CD4-positive, alpha-beta memory T cell (primary cell): ENCODE data around the gene CLSTN1. TPM values are rescaled to one million over a fixed set of nuclear protein-coding genes. Genes with fewer than 3 reads are reported as not detected.
A peak's percentile ranks its signal among the peaks of the same experiment; 100 is the strongest.
"Not testable (repeated sequence)": the region's sequence is repeated elsewhere in the genome, so short reads cannot be mapped to it uniquely, and the experiment has no call there.

Experiments used
- CTCF ChIA-PET: fragments of 350-600 bp; sonication (Branson Sonifier 250); formaldehyde crosslinking; loops from one replicate; lab custom pipeline; 2021; ENCODE audit warnings: inconsistent platforms; ENCODE audit not compliant: partially characterized antibody; lab: Charles Lee
- POLR2A ChIA-PET: fragments of 350-600 bp; sonication (Branson Sonifier 250); formaldehyde crosslinking; loops from one replicate; lab custom pipeline; 2021; ENCODE audit not compliant: partially characterized antibody; lab: Charles Lee
- DNase-seq, 5 donors: peaks; one replicate each; pipeline versions ENCODE4 v3.0.0 to v3.0.0-alpha.2; 2020 to 2022; ENCODE audit warnings: mixed read lengths in 1 of 5
- H3K27ac ChIP-seq: one replicate; pipeline ENCODE4 v1.7.0; 2013; ENCODE audit warnings: low read depth, low read length
- H3K27me3 ChIP-seq: 2 replicates; pipeline ENCODE4 v1.7.0; 2013; ENCODE audit warnings: mild to moderate bottlenecking, low read length, moderate library complexity; ENCODE audit not compliant: insufficient read depth
- H3K36me3 ChIP-seq: 2 replicates; pipeline ENCODE4 v1.7.0; 2013; ENCODE audit warnings: mild to moderate bottlenecking, low read length, moderate library complexity; ENCODE audit not compliant: insufficient read depth
- H3K4me1 ChIP-seq: 2 replicates; pipeline ENCODE4 v1.7.0; 2013; ENCODE audit warnings: mild to moderate bottlenecking, low read length, moderate library complexity; ENCODE audit not compliant: insufficient read depth
- H3K4me3 ChIP-seq, 2 donors: one replicate each; pipeline ENCODE4 v1.7.0; 2013; ENCODE audit warnings: low read length in 2 of 2, mild to moderate bottlenecking in 1 of 2
- H3K9me3 ChIP-seq, 2 donors: one replicate each; pipeline ENCODE4 v1.7.0; 2013; ENCODE audit warnings: low read length in 2 of 2, control low read depth in 1 of 2; ENCODE audit not compliant: control insufficient read depth in 1 of 2
- H3K27ac Mint-ChIP-seq, 7 donors: one replicate each; pipeline ENCODE4 v1.8.0; 2020 to 2021; ENCODE audit warnings: mixed read lengths in 7 of 7, mild to moderate bottlenecking in 6 of 7, inconsistent platforms in 3 of 7, moderate library complexity in 3 of 7
- H3K27me3 Mint-ChIP-seq, 2 donors: one replicate each; pipeline ENCODE4 v1.8.0; 2020 to 2021; ENCODE audit warnings: mixed read lengths in 2 of 2
- H3K36me3 Mint-ChIP-seq, 2 donors: one replicate each; pipeline ENCODE4 v1.8.0; 2020 to 2021; ENCODE audit warnings: mixed read lengths in 2 of 2, inconsistent platforms in 1 of 2, mild to moderate bottlenecking in 1 of 2
- H3K4me1 Mint-ChIP-seq, 4 donors: one replicate each; pipeline ENCODE4 v1.8.0; 2020 to 2021; ENCODE audit warnings: mixed read lengths in 4 of 4, mild to moderate bottlenecking in 1 of 4
- H3K4me3 Mint-ChIP-seq, 8 donors: one replicate each; pipeline ENCODE4 v1.8.0; 2020 to 2021; ENCODE audit warnings: mixed read lengths in 8 of 8, mild to moderate bottlenecking in 7 of 8, moderate library complexity in 6 of 8, inconsistent platforms in 3 of 8
- H3K9me3 Mint-ChIP-seq, 8 donors: one replicate each; pipeline ENCODE4 v1.8.0; 2020 to 2021; ENCODE audit warnings: mixed read lengths in 8 of 8, mild to moderate bottlenecking in 5 of 8, inconsistent platforms in 3 of 8, moderate library complexity in 1 of 8
- intact Hi-C: fragments of 100-400 bp; cut with micrococcal nuclease; formaldehyde crosslinking; loops from one replicate; pipeline ENCODE4 v1.15.1; 2023
- polyA plus RNA-seq, 2 donors: library from polyadenylated mRNA; unstranded; fragments of 300-500 nt; fragmentation: Illumina TruSeq; gene quantifications; one replicate each; pipeline ENCODE4 v1.2.3, GENCODE V29; 2021
- total RNA-seq, 2 experiments: library from RNA; stranded (reverse); gene quantifications; one replicate each; pipeline ENCODE4 v1.2.3, GENCODE V29; 2021

Gene CLSTN1
- total and polyA plus RNA-seq, 4 experiments from 2014 or later, result 6.9 to 109 (median 78.7) TPM

DNA sequence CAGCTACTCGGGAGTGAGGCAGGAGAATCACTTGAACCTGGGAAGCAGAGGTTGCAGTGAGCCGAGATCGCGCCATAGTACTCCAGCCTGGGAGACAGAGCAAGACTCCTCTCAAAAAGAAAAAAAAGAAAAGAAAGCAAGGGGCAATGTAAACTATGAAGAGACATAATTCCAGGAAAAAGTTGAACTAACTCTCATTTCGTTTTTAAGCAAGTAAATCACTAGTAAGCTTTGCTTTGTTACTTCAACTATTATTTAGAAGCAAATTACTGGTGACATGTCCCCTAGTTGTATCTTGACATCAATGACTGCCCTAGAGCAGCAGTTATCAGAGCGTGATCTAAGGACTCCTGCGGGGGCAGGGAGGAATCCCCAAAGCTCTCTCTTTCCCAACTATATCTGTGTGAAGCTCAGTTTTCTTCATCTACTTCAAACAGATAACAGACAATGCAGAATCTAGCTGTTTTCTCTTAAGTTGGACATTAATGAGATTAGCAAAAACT lies 18.7 kb downstream of the CLSTN1 start:
- ChIA-PET CTCF (no interaction called here), POLR2A (interaction anchor here (1.1 kb wide), 1 partner anchor 11 kb away, joined by 4 read pairs; no protein-coding TSS in a partner anchor)
- intact Hi-C loops, result no loop called here
- Histone ChIP-seq H3K4me3 (no peak overlapping the region), H3K9me3 (no peaks in the 10 kb centered on the region), H3K4me1 (peaks cover 57% of the 10 kb centered on the region), H3K27ac (no peak overlapping the region), H3K27me3 (no peaks in the 10 kb centered on the region), H3K36me3 (no peaks in the 10 kb centered on the region)
- Mint-ChIP-seq H3K4me3 (no peak overlapping the region), H3K27me3 (no peaks in the 10 kb centered on the region), H3K27ac (peak overlapping the region in 6 of 7 donors; percentile 35 to 76 (median 49)), H3K36me3 (peaks cover 0 to 8% of the 10 kb centered on the region in 2 donors), H3K9me3 (no peaks in the 10 kb centered on the region), H3K4me1 (peaks cover 39 to 67% (median 54%) of the 10 kb centered on the region in 4 donors)
- DNase-seq, result no peak

DNA sequence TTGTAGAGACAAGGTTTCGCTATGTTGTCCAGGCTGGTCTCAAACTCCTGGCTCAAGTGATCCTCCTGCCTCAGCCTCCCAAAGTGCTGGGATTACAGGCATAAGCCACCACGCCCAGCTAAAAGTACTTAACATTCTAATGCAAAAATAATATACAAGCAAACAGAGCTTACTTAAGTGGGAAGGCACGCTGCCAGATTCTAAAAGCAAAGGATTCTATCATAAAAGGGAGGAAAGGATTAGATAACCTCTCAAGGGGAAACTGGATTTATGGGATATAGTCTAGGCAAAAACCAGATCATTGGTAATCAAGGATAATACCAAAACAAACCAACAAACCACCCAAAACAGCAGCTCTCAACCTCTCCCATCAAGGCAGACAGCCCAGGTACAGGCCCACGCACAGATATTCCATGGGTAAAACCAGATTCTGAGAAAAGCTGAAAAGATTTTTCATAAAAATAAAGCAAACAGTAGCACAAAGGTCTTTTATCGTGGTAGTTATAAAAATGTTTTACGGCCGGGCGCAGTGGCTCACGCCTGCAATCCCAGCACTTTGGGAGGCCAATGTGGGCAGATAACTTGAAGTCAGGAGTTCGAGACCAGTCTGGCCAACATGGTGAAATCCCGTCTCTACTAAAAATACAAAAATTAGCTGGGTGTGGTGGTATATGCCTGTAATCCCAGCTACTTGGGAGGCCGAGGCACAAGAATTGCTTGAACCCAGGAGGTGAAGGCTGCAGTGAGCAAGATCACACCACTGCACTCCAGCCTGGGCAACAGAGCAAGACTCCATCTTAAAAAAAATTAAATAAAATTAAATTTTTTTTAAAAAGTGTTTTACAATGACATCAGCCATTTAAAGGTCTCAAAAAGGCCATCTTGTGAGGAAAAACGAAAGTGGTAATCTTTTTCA lies 20.5 kb downstream of the CLSTN1 start:
- ChIA-PET POLR2A (interaction anchor here (0.8 to 1.2 kb wide), 3 partner anchors 19 to 23 kb away, joined by 3 to 4 read pairs (median 3); partner anchors contain the start of gene CLSTN1), CTCF (interaction anchor here (0.7 to 2.1 kb wide), 5 partner anchors 10 to 59 kb away, joined by 3 to 9 read pairs (median 3); no protein-coding TSS in a partner anchor)
- intact Hi-C loops, H3K4me3 ChIP-seq, H3K9me3 ChIP-seq, H3K36me3 Mint-ChIP-seq, H3K27ac ChIP-seq, H3K36me3 ChIP-seq, DNase-seq, H3K27me3 ChIP-seq, H3K9me3 Mint-ChIP-seq, H3K27me3 Mint-ChIP-seq: not testable (repeated sequence)
- peak overlapping the region in 1 of 8 donors; percentile 17 for H3K4me3 Mint-ChIP-seq
- H3K4me1 Mint-ChIP-seq, result peaks cover 36 to 68% (median 54%) of the 10 kb centered on the region in 4 donors
- H3K27ac Mint-ChIP-seq, result peak overlapping the region in 5 of 7 donors; percentile 21 to 70 (median 43)
- peaks cover 64% of the 10 kb centered on the region for H3K4me1 ChIP-seq

DNA sequence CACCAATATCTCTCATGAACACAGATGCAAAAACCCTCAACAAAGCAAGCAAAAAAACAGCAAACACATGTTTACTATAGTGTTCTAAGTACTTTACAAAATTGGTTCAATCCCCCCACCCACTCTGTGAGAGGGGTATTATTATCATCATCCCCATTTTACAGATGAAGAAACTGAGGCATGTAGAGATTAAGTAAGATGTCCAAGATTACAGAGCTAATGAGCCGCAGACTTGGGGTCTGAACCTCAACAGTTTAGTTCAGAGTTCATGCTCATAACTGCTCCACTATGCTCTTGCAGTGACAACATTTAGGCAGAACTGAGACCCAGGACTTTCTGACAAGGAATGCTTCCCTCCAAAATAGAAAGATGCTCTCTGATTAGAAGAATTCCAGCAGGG lies 21.9 kb downstream of the CLSTN1 start:
- no peaks in the 10 kb centered on the region for H3K27me3 ChIP-seq
- intact Hi-C loops, result no loop called here
- peak overlapping the region; percentile 75 to 90 (median 86) for H3K27ac Mint-ChIP-seq
- H3K4me1 Mint-ChIP-seq, result peaks cover 36 to 71% (median 52%) of the 10 kb centered on the region in 4 donors
- DNase-seq, result no peak
- POLR2A ChIA-PET, result interaction anchor here (0.6 to 1.2 kb wide), 2 partner anchors 24 to 335 kb away, joined by 3 to 4 read pairs; no protein-coding TSS in a partner anchor
- no peaks in the 10 kb centered on the region for H3K9me3 Mint-ChIP-seq
- no peaks in the 10 kb centered on the region for H3K27me3 Mint-ChIP-seq
- no peaks in the 10 kb centered on the region for H3K36me3 ChIP-seq
- no peak overlapping the region for H3K4me3 ChIP-seq
- no peaks in the 10 kb centered on the region for H3K9me3 ChIP-seq
- no peak overlapping the region for H3K27ac ChIP-seq
- H3K36me3 Mint-ChIP-seq, result peaks cover 0 to 6% of the 10 kb centered on the region in 2 donors
- CTCF ChIA-PET, result interaction anchor here (0.8 to 2.1 kb wide), 2 partner anchors 17 to 66 kb away, joined by 3 to 9 read pairs; no protein-coding TSS in a partner anchor
- peaks cover 65% of the 10 kb centered on the region for H3K4me1 ChIP-seq
- H3K4me3 Mint-ChIP-seq, result peak overlapping the region; percentile 10 to 61 (median 46)

DNA sequence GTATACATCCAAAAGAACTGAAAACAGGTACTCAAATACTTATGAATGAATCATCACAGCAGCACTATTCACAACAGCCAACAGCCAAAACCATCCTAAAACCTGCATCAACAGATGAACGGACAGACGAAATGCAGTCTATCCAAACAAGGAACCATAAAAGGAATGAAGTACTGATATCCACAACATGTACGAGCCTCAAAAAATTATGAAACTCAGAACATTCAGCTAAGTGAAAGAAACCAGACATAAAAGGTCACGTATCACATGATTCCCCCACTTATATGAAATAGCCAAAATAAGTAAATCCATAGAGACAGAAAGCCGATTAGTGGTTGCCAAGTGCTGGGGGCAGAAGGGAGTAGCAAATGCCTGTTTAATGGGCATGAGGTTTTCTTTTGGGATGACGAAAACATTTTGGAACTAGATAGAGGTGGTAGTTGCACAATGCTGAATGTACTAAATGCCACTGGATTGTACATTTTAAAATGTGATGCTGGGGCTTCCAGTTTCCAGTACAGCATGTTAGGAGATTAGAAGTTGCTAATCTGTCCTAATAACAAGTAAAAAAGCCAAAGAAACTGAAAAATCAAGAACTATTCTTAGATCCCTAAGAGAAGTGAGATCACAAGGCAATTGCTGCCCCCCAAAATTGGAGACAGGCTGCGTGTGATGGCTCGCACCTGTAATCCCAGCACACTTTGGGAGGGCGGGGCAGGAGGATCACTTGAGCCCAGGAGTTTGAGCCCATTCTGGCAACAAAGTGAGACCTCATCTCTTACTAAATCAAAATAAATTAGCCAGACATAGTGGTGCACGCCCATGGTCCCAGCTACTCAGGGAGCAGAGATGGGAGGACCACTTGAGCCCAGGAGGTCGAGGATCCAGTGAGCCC lies 25.3 kb downstream of the CLSTN1 start:
- Histone ChIP-seq H3K27me3 (no peaks in the 10 kb centered on the region), H3K4me3 (no peak overlapping the region), H3K9me3 (no peaks in the 10 kb centered on the region), H3K4me1 (peaks cover 59% of the 10 kb centered on the region), H3K27ac (no peak overlapping the region), H3K36me3 (no peaks in the 10 kb centered on the region)
- intact Hi-C loops, result no loop called here
- Mint-ChIP-seq H3K9me3 (no peaks in the 10 kb centered on the region), H3K27me3 (no peaks in the 10 kb centered on the region), H3K4me1 (peaks cover 39 to 86% (median 61%) of the 10 kb centered on the region in 4 donors), H3K36me3 (peaks cover 0 to 4% of the 10 kb centered on the region in 2 donors), H3K27ac (peak overlapping the region; percentile 26 to 90 (median 77)), H3K4me3 (peak overlapping the region in 6 of 8 donors; percentile 26 to 62 (median 36))
- ChIA-PET POLR2A (interaction anchor here (0.8 kb wide), 1 partner anchor 24 kb away, joined by 3 read pairs; no protein-coding TSS in a partner anchor), CTCF (interaction anchor here (2.1 to 6.0 kb wide), 2 partner anchors 13 to 70 kb away, joined by 4 to 44 read pairs; no protein-coding TSS in a partner anchor)
- no peak for DNase-seq

DNA sequence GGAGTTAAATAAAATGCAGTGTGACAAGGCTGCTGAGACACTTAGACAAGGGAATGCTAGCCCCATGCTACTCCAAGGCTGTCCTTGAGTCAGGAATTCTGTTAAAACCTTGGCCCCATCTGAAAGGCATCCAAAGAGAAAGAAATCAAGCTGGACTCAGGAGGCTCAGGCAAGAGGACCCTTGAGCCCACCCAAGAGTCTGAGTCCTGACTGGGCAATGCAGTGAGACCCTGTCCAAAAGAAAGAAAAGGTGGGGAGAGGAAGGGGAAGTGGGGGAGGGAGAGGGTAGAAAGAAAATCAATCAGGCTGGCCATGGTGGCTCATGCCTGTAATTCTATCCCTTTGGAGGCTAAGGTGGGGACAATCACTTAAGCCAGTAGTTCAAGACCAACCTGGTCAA lies 26.7 kb downstream of the CLSTN1 start:
- Histone ChIP-seq H3K4me1 (peaks cover 45% of the 10 kb centered on the region), H3K36me3 (no peaks in the 10 kb centered on the region), H3K9me3 (no peaks in the 10 kb centered on the region), H3K27me3 (no peaks in the 10 kb centered on the region), H3K27ac (no peak overlapping the region), H3K4me3 (no peak overlapping the region)
- ChIA-PET POLR2A (no interaction called here), CTCF (interaction anchor here (6.0 kb wide), 1 partner anchor 12 kb away, joined by 44 read pairs; no protein-coding TSS in a partner anchor)
- intact Hi-C loops, result no loop called here
- H3K27ac Mint-ChIP-seq, result peak overlapping the region; percentile 42 to 94 (median 77)
- DNase-seq, result no peak
- no peaks in the 10 kb centered on the region for H3K9me3 Mint-ChIP-seq
- peaks cover 0 to 8% of the 10 kb centered on the region in 2 donors for H3K36me3 Mint-ChIP-seq
- H3K27me3 Mint-ChIP-seq, result no peaks in the 10 kb centered on the region
- peaks cover 32 to 85% (median 58%) of the 10 kb centered on the region in 4 donors for H3K4me1 Mint-ChIP-seq
- H3K4me3 Mint-ChIP-seq, result peak overlapping the region in 3 of 8 donors; percentile 16 to 81 (median 30)

DNA sequence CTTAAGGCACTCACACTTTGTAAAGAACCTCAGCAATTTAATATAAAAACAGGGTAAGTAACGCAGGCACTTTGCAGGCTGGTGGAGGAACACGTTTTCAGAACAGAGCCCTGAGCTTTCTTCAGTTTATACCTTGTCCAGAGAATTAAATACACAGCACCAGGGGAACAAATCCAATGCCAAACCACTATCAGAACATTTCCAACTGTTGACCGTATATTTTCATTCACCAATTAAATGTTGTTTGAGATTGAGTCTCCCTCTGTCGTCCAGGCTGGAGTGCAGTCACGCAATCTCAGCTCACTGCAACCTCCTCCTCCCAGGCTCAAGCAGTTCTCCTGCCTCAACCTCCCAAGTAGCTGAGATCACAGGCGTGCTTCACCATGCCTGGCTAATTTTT lies 29.7 kb downstream of the CLSTN1 start:
- H3K4me3 Mint-ChIP-seq, result no peak overlapping the region
- DNase-seq, result no peak
- Histone ChIP-seq H3K4me1 (peaks cover 24% of the 10 kb centered on the region), H3K4me3 (no peak overlapping the region), H3K36me3 (no peaks in the 10 kb centered on the region), H3K9me3 (no peaks in the 10 kb centered on the region), H3K27ac (no peak overlapping the region), H3K27me3 (no peaks in the 10 kb centered on the region)
- peaks cover 0 to 7% of the 10 kb centered on the region in 2 donors for H3K36me3 Mint-ChIP-seq
- peak overlapping the region in 6 of 7 donors; percentile 38 to 84 (median 63) for H3K27ac Mint-ChIP-seq
- POLR2A ChIA-PET, result interaction anchor here (0.9 kb wide), 1 partner anchor 11 kb away, joined by 4 read pairs; no protein-coding TSS in a partner anchor
- CTCF ChIA-PET, result interaction anchor here (0.6 to 3.1 kb wide), 4 partner anchors 9 to 160 kb away, joined by 3 to 16 read pairs (median 5); no protein-coding TSS in a partner anchor
- no peaks in the 10 kb centered on the region for H3K9me3 Mint-ChIP-seq
- peaks cover 27 to 74% (median 50%) of the 10 kb centered on the region in 4 donors for H3K4me1 Mint-ChIP-seq
- intact Hi-C loops, result no loop called here
- H3K27me3 Mint-ChIP-seq, result no peaks in the 10 kb centered on the region
